ENCODE measurements around the gene IPPK.
A peak's percentile ranks its signal among the peaks of the same experiment; 100 is the strongest.

The IPPK gene

DNA sequence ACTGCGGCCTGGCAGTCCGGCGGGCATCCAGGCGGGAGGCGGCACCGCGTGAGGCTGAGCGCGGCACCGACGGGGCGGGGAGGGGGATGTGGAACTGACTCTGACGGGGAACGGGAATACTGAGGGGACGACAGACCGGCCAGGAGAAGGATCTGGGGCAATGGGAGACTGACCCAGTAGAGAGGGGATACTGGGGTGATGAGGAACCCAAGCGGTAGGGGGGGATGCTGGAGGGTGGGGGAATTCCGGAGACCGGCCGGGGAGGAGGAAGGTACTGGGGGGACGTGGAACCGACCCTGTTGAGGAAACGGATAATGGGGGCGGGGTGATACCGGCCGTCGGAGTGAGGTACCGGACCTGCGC is 423 bp downstream of the IPPK start (continued):
- TF ChIP-seq ZBTB49 (tag by site-specific recombination; IDR thresholded peaks at IDR 0.05; ENCODE audit: low read depth) (no peak), KLF8 (tag by site-specific recombination; IDR thresholded peaks at IDR 0.05) (no peak), SP2 (tag by site-specific recombination; IDR thresholded peaks at IDR 0.05) (peak; percentile 34; the same call in 1 of the 2 replicates), SALL2 (tag by site-specific recombination; IDR thresholded peaks at IDR 0.05; ENCODE audit: borderline replicate concordance) (no peak), ZNF777 (tag by site-specific recombination; IDR thresholded peaks at IDR 0.05; ENCODE audit: borderline replicate concordance) (peak; percentile 77)
- TF ChIP-seq, protein P1, sequence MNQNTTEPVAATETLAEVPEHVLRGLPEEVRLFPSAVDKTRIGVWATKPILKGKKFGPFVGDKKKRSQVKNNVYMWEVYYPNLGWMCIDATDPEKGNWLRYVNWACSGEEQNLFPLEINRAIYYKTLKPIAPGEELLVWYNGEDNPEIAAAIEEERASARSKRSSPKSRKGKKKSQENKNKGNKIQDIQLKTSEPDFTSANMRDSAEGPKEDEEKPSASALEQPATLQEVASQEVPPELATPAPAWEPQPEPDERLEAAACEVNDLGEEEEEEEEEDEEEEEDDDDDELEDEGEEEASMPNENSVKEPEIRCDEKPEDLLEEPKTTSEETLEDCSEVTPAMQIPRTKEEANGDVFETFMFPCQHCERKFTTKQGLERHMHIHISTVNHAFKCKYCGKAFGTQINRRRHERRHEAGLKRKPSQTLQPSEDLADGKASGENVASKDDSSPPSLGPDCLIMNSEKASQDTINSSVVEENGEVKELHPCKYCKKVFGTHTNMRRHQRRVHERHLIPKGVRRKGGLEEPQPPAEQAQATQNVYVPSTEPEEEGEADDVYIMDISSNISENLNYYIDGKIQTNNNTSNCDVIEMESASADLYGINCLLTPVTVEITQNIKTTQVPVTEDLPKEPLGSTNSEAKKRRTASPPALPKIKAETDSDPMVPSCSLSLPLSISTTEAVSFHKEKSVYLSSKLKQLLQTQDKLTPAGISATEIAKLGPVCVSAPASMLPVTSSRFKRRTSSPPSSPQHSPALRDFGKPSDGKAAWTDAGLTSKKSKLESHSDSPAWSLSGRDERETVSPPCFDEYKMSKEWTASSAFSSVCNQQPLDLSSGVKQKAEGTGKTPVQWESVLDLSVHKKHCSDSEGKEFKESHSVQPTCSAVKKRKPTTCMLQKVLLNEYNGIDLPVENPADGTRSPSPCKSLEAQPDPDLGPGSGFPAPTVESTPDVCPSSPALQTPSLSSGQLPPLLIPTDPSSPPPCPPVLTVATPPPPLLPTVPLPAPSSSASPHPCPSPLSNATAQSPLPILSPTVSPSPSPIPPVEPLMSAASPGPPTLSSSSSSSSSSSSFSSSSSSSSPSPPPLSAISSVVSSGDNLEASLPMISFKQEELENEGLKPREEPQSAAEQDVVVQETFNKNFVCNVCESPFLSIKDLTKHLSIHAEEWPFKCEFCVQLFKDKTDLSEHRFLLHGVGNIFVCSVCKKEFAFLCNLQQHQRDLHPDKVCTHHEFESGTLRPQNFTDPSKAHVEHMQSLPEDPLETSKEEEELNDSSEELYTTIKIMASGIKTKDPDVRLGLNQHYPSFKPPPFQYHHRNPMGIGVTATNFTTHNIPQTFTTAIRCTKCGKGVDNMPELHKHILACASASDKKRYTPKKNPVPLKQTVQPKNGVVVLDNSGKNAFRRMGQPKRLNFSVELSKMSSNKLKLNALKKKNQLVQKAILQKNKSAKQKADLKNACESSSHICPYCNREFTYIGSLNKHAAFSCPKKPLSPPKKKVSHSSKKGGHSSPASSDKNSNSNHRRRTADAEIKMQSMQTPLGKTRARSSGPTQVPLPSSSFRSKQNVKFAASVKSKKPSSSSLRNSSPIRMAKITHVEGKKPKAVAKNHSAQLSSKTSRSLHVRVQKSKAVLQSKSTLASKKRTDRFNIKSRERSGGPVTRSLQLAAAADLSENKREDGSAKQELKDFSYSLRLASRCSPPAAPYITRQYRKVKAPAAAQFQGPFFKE (tag by site-specific recombination; IDR thresholded peaks at IDR 0.05; ENCODE audit: borderline replicate concordance): no peak

DNA sequence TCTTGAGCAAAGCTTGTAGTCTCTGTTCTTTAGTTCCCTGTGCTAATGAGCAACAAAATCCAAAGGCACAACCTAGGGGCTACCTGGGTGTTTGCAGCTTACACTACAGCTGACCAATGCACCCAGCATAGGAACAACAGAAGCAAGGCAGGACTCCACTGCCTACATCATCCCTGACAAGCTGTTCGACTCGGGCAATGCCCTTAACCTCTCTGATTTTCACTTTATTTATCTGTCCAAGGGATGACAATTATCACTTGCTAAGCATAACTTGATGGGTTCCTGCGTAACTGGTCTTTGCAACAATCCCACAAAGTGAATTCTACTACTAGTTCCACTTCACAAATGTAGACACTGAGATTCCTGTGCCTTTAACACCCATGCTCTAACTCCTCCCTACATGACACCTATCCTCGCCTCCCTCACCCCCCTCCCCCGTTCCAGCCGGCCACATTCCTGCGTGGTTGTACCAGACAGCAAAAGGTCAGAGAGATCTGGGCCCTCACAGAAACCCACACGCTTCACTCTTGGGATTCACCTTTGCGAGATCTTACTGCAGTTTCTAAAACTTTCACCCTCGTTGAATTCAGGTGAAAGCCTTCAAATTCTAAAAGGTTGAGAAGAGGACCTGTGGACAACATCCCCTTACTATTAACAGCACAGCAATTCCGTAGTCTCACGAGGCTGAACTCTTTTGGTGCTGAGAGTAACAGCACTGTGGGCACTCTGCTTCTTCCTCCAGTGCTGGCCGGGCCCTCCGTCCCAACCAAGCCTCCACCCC is 995 bp downstream of the IPPK start:
- CTCF ChIA-PET: interaction anchor here (0.7 kb wide), 1 partner anchor 898 kb away, joined by 3 read pairs; no protein-coding TSS in a partner anchor
- Histone ChIP-seq H3K4me3 (ENCODE audit: low read depth, low read length) (peak overlapping the region; percentile 96), H3K4me1 (ENCODE audit: control insufficient read depth, insufficient read depth, low read length) (peaks cover 3% of the 10 kb centered on the region; the same call in 1 of the 2 replicates), H3K27ac (ENCODE audit: extremely low read depth, low read depth, low read length) (no peak overlapping the region; the same call in 1 of the 2 replicates), H3K36me3 (ENCODE audit: control insufficient read depth in 2 of 2, insufficient read depth in 1 of 2, low read length in 2 of 2) (peaks cover 0 to 28% of the 10 kb centered on the region in 2 experiments; a peak in 1 of 3 replicates), H3K9me3 (ENCODE audit: control insufficient read depth, insufficient read depth, low read depth, low read length) (no peaks in the 10 kb centered on the region)
- POLR2A ChIA-PET: no interaction called here
- TF ChIP-seq ZFHX2 (tag by site-specific recombination; conservative IDR thresholded peaks at IDR 0.05) (peak; percentile 38; the same call in 1 of the 2 replicates), ZNF311 (tag by site-specific recombination; IDR thresholded peaks at IDR 0.05; ENCODE audit: borderline replicate concordance) (no peak), EGR2 (tag by site-specific recombination; IDR thresholded peaks at IDR 0.05; ENCODE audit: low read depth) (peak; percentile 60), ZNF768 (tag by site-specific recombination; IDR thresholded peaks at IDR 0.05) (0 out of 2 replicates have a peak, but pooled peaks have one; percentile 61), RBAK (tag by site-specific recombination; IDR thresholded peaks at IDR 0.05) (no peak), ZNF335 (tag by site-specific recombination; conservative IDR thresholded peaks at IDR 0.05) (peak; percentile 63), ZNF280D (tag by site-specific recombination; IDR thresholded peaks at IDR 0.05) (no peak), REPIN1 (tag by site-specific recombination; IDR thresholded peaks at IDR 0.05; ENCODE audit: low read depth) (no peak), PRDM1 (tag by site-specific recombination; IDR thresholded peaks at IDR 0.05) (peak; percentile 60; the same call in 1 of the 2 replicates), ZBTB17 (tag by site-specific recombination; IDR thresholded peaks at IDR 0.05) (no peak), SP3 (tag by site-specific recombination; IDR thresholded peaks at IDR 0.05) (peak; percentile 22; the same call in 1 of the 2 replicates)

All from HEK293 (cell line).